CD4-positive, alpha-beta T cell treated with Interleukin-12 subunit alpha and Interleukin-12 subunit beta, for 1 hour (primary cell): ENCODE results near the gene PHF19.

Experiments
- DNase-seq: peaks from one replicate; pipeline ENCODE4 v3.0.0-alpha.2; 2020

PHF19 gene

DNA sequence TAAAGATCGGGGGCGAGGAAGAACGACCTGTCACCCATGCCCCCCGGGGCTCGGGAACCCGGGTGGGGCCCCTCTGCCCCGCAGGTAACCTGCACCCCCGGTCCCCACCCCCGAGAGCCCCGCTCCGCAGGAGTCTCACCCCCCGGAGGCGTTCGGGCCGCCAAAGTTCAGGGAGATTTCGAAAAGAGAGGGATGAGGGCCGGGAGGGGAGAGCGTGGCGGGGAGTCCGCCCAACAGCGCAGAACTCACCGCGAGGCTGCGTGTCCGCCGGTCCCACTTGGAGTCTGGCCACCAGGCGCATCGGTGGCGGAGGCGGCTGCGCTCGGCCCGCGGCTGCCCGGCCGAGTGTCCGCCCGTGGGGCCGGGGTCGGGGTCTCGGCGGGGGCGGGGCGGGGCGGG lies at the start of gene PHF19:
Gene PHF19 (minus strand): TSS at position 347 of the 399 bp plus-strand sequence. CDS start 2,447 bp downstream, outside the sequence.
- DNase-seq: no peak

DNA sequence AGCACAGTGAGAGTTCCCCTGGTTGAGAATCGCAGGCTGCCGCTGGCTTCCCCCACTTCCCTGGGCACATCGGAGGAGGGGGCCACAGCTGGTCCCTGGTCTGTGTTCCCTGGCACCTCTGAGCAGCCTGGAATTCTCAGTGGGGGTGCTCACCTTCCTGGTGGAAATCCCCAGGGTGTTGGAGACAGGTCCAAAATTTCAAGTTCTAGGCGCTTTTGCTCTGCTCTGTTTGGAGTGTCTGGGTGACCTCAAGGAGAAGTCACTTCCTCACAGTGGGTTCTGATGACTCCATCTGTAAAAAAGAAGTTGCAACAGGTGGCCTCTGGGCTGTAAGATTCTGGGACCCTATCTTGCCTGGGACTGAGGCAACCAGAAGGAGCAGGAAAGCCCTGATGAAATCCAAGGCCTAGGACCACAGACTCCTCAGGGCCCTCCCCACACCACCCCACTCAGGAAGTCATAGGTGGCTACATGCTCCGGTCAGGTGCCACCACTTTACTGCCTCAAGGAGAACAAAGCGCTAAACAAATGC lies 49.5 kb upstream of the PHF19 start, which contains the start of gene TRAF1:
Gene TRAF1 (minus strand): TSS at position 400 of the 532 bp plus-strand sequence. CDS start 721 bp downstream, outside the sequence.
- no peak for DNase-seq

DNA sequence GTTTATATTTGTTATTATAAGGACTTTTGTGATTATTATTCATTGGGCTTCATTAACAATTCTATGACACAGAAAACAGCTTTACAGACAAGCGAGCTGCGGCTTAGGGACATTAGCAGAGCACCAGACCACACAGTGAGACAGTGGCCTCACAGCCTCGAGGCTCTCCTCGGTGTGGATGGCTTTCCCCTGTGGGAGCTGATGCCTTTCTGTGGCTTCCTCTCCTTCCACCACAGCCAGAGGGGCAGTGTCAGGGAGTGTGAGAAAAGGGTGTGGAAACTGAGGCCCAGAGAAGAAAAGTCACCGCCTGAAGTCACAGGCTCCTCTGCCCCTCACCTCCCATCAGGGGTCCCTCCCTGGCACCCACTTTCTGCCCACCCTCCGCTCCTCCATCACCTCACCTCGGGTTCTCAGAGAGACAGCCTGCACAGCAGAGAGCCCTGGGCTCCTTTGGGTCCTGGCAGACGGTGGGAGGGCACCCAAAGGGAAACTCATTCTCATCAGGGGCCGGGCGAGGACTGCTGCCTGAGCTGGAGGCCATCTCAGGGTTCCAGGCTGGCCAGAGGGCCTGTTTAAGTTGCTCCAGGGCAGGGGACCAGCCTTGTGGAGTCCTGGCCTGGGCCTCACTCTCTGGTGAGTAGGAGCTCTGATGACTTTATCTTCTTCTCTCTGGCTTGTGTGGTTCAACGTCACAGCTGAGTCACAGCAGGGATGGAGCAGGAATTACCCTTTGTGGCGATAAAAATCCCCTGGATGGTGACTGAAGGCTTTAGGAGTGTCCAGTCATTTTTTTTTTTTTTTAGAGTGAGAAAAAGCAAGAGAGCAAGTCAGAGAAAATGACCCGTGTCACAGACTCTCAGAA lies 48.8 kb upstream of the PHF19 start:
- DNase-seq: peak; percentile 91

DNA sequence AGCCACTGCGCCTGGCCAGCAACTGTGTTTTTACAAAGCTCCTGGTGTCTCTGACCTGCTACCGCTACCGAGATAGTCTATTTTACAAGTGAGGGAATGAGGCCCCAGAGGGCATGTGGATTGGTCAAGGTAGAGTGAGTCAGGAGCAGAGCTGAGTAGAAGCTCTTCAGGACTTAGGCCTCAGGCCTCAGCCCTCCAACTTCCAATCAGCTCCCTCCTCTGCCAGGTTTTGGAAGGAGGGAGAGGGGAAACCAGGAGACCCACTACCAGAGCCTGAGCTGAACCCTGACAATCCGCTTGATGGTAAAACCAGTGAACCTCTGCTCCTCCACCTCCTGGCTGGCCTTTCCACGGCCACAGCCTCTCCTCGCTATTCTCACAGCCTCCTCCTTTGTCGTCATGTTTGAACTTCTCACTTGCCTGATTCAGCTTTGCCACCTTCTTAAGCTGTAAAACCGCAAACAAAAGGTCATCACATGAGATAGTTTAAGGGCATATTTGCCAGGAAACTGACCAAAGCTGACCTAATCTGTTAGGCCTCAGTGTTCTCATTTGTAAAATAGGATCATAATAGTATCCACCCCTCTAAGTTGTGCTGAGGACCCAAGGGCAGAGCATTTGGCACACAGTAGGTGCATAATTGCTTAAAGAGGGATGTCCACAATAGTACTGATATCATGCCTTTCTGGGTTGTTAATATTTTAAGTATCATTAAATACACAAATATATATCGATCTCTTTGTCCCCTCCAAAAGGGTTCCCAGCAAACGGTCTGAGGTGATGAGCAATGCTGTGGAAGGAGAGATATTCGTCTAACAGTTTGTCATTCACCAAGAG lies 47.9 kb upstream of the PHF19 start:
- peak; percentile 66 for DNase-seq

DNA sequence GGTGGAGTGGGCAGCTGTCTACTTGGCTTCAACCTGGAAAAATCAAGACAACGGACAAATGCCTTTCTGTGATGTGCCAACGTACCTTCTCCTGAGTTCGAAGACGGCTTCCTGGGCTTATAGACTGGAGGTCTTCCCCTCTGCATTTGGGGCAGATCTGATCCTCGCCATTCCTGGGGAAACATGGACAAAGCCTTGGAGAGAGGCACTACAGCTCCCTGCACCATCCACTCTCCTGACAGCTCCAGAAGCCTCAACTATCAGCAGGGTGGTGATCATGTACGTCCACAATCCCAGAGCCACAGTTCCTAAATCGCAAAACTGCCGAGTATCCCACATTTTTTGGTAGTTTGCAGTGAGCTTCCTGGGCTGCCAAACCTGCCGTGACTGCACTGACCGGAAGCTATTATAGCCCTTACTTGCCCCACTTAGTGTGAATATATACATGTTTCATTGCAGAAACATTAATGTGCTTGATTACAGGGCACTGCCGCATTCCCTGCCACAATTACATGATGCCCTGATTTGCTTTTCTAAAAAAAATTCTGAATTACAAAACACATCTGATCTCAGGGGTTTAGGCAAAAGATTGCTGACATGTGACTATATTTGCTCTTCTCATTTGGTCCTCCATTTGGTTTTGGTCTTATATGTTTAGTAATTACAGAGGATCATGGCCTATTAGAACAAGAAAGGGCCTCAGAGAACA lies 46.8 kb upstream of the PHF19 start:
- DNase-seq: peak; percentile 26

GRCh38 chr9:120922404-120923195 lies 45.6 kb upstream of the PHF19 start:
- DNase-seq: no peak

- peak; percentile 41 for DNase-seq
Measured at GRCh38 chr9:120921661-120922181, 44.7 kb upstream of the PHF19 start.

GRCh38 chr9:120920806-120921178 lies 43.8 kb upstream of the PHF19 start:
- DNase-seq: no peak

DNA sequence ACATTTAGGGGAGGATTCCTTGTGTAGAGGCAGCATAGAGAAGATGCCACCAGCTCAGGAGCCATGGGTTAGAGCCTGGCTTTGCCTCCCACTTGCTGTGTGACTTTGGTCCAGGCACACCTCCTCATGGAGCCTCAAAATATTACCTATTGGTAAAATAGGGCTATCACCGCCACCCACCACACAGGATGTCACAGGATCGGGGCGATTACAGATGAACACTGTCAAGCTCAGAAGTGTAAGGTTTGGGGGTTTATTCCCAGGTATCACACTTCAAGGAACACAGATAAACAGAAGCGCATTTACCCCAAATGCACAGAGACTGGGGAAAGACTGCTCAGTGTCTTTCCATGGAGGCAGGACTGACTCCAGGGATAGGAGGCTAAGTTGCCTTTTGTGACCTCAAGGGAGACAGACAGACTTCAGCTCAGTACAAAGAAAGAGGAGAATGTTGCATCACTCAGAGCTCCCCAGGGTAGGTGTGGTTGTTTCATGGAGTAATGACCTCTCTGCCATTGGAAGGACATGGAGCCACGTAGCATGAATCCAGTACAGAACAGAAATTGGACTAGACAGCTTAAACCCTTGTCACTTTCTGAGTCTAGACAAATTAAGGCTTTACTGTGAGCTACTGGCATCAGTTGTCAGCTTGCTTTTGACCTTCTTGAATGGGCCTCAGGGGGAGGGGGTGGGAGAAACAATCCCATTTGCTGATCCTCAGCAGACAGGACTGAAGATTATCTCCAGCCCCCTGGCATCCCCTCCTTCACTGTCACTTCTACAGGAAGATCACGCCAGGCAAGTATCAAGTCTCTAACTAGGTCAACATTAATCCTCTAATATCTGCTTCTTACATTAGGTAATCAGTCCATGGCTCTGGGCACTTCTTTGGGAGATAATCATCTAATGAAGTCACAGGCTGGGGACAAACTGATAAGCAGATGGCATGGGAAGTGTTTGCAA lies 43.1 kb upstream of the PHF19 start:
- DNase-seq: peak; percentile 50

DNA sequence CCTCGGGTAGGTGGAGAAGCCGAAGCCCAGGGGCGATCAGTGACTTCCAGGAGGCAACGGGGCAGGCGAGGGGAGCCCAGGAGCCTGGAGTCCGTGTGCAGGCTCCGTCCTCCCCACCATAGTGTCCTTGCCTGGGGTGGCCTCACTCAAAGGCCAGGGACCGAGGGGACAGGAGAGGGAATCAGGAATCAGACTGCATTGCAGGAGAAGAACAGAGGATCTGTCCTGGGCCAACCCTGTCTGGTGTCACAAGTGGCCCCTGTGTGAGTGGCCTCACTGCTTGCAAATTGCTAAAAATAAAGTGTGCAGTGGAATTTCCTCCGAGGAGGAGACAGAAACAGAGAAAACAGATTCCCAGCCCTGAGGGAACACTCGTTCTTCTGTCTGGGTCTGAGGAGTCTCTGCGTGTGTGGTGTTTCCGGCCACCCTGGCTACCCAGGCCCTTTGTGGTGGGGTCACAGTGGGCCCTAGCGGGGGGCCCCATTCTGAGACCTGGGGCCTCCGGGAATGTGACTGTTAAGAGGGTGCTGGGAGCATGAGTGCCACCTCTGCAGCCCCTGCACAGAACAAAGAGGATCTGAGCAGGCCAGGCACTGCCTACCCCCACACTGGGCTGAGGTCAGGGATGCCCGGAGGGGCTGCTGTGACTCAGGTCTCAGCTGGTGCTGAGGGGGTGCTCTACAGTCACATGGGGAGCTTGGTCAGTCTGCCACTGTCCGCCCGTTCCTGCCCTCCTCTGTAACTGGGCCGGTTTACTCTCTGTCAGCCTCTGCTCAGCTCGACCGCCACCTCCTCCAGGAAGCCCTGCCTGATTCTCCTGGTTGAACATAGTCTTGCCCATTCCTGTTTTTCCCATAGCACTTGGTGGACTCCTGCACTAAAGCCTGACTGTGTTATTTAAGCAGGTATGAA lies 42.2 kb upstream of the PHF19 start:
- peak; percentile 20 for DNase-seq

- peak; percentile 30 for DNase-seq
Measured at GRCh38 chr9:120917929-120918762, 41.2 kb upstream of the PHF19 start.

GRCh38 chr9:120916991-120917880 lies 40.2 kb upstream of the PHF19 start:
- DNase-seq: no peak

GRCh38 chr9:120916588-120916987 lies 39.6 kb upstream of the PHF19 start:
- peak; percentile 17 for DNase-seq

- DNase-seq: peak; percentile 65
Measured at GRCh38 chr9:120915854-120916470, 39.0 kb upstream of the PHF19 start.

- DNase-seq: no peak
Measured at GRCh38 chr9:120914953-120915352, 38.0 kb upstream of the PHF19 start.

- DNase-seq: no peak
Measured at GRCh38 chr9:120914396-120914795, 37.4 kb upstream of the PHF19 start.
